NCI-H2227 treated with DMSO at 0.1 percent for 48 hours (cell line): Measurements from ENCODE around the gene LMCD1.

Experiments
- DNase-seq: peaks from one replicate; lab custom pipeline; 2025; lab: John Stamatoyannopoulos, UW

Gene LMCD1

DNA sequence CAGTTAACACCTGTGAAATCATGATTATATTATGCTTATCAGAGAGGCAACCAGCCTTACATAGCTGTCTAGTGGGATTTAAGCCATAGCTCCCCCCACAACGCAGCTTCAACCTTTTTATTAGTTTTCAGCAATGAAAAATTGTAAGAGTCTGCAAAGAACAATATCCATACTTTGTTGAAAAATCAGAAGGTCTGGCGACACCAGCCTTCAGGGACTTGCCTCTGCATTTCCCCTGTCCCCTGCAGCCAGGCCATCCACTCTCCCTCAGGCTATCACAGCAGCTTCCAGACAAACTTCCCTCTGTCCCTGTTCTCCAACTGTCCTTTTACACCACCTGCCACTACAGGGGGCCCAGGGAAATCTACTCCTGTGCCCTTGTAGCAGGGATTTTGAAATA is 83.0 kb downstream of the LMCD1 start:
- no peak for DNase-seq

DNA sequence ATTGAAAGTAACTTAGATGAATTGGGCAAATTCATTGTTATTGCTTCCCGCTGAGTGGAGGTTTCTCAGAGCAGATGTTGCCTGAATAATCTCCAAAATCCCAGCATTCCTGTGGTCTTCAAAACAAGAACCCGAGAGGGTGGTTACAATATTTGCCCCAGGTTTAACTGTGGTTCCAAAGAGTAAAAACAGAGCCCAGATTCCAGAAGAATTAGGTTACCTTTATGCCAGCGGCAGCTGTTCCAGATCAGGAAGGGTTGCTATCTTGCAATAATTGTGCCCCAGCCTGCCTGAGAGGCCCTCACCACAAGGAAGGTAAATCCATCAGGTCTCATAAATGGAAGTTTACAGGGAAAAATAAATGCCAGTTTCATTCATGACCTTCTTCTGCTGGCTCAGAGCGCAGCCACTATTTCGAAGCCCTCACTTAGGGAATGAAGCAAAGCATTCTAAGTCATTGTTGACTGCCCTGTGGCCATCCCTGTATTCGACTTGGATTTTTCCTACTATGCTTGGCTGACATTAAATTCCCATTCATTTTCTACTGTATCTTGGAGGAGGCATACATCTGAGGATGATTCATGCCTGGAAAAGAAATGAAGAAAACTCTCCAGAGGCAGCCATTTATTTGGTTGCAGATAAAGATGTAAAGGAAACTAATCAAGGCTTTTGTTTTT is 88.4 kb downstream of the LMCD1 start:
- no peak for DNase-seq

DNA sequence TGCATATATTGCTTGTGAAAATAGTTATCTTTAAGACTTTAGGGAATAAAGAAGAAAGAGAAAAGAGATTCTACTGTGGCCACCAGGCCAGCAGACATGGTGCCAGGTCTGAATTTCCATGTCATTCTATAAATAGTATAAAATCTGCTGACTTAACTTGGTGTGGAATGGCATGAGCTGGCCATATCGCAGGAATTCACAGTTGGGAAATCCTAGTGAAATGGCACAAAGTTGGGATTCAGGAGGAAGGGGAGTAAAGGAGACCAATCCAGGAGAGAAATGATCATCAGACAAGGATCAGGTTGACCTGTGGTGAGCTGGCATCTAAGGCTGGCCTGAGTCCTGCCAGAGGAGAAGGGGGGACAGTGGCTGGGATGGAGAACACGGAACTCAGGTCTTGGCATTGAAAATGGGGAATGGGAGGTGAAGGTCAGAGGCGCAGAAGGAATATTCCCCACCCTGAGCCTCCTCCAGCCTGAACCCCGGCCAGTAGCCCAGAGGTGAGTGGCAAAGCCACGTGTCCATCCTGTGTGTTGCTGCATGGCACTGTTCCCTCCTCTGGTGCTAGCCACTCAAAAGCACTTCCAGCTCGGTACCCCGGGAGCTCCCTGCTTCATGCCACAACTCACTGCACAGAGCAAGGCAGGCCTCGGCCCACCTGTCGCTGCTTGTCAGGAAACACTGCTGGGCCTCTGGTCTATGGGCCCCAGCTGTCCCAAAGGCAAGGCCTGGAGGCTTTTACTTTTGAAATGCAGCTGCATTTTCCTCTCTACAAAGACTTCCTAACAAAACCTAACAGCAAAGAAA is 91.6 kb downstream of the LMCD1 start:
- no peak for DNase-seq

DNA sequence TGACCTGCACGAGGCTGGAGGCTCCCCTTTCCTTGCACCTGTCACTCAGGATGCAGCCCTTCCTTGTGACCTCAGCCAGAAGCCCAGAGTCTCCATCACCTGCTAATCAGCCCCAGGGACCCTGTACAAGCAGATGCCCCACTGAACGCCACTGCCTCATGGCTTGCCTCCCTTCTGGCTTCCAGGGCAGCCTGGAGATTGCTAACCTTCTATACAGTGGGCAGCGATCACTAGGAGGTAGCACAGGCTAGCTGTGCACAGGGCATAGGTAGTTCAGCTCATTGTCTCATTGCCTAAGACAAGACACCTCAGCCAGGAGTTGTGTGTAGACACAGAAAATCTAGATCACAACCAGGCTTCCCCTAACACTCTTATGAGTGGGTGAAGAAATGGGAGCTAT is 93.6 kb downstream of the LMCD1 start:
- no peak for DNase-seq

DNA sequence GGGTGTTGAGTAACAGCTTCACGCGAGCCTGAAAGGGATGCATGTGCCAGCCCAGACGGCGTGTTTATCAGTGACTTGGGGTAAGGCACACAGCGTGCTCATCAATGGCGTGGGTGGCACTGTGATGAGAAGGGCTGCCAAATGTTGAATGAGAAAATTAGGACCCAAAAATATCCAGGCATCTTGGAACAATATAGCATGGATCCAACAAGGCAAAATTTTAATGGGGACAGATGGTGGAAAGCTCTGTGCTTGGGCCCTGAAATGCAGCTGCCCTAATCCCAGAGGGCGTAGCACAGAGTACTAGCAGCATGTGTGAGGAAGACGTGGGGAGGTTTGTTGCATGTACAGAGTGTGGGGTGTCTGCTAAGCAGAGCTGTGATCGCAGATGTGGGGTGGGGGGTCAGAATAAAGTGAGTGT is 94.1 kb downstream of the LMCD1 start:
- no peak for DNase-seq

DNA sequence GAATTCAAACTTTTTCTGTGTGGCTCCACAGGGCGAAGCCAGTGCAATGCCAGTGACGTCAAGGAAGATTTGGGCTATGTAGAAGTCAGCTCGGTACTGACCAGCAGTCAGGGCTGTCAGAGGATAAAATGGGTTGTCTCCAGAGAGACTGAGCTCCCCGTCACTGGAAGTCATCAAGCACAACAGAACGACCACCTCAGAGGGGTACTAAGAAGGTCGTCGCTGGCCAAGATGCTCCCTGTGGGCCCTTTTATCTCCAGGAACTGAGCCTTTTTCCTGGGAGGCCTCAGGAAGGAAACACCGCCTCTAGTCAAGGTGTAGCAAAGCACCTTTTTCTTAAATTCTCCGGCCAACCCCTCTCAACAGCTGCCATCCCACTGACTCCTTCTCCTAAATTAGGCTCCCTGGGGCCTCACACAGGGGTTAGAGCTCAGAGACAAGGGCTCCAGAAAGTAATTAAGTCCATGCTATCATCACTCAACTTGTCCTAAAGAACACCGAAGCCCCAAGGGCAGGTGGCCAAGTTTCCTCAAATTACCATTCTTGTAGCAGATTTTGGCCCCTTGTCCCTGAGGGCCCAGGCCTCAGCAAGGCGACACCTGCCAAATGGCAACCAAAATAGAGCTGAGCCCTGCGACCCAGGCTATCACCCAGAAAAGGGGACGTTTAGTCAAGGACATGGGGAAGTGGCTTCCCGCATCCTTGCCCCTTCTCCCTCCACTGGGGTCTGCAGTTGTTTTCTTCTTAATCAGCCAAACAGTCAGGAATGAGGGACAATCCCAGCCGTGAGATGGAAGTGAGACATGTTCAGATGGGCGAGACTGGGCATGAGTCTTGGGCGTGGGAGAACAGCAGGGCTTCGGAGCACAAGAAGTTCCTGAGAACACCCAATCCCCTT is 94.9 kb downstream of the LMCD1 start:
- DNase-seq, result no peak

DNA sequence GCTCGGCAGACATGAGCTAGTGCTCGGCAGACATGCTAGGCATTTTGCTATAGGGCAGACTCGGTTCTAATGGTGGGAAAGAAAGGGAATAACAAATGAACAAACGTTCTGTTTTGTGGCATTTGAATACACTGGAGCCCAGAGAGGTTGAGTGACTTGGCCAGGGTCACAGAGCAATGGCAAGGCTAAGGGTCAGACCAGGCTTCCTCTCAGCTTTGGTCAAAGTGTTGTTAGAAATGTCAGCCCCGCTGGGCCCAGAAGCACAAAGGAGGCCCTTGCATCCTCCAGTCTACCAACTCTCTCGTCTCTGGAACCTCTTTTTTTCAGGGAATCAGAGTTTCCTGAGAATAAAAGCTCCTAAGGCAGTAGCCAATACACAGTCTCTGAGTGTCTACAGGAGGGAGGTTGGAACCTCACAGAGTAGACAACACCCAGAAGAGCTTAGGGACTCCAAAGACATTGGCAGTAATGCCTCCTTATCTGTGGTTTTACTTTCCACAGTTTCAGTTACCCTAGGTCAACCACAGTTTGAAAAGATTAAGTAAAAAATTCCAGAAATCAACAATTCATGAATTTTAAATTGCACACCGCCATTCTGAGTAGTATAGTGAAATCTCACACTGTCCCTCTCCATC is 95.7 kb downstream of the LMCD1 start:
- DNase-seq, result no peak

DNA sequence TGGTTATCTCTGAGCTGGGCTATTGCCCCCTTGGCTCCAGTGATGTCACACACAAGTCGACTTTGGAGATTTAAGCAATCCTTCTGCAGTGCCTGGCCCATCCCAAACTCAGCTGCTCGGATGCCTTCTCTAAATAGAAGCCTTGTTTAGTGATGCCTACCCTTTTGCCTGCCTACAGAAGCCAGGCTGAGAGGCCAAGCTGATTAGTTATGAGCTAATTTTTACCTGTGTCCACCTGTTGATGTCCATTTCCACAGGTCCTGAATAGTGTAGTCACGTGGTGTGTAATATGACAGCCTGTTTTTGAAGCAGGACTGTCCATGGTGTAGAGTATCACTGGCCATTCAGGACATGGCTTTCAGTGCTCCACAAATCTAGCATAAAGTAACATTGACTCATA is 97.5 kb downstream of the LMCD1 start:
- no peak for DNase-seq

DNA sequence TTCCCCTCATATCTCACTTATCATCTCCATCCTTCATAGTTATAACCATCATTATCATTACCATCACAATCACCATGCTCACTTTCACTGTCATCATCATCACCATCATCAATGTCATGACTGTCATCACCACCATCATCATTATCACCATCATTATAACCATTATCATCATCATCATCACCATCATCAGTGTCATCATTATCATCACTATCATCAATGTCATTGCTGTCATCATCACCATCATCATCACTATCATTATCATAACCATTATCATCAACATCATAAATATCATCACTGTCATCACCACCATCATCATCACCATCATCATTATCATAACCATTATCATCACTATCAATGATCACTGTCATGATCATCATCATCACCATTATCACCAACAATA is 98.8 kb downstream of the LMCD1 start:
- DNase-seq, result no peak

DNA sequence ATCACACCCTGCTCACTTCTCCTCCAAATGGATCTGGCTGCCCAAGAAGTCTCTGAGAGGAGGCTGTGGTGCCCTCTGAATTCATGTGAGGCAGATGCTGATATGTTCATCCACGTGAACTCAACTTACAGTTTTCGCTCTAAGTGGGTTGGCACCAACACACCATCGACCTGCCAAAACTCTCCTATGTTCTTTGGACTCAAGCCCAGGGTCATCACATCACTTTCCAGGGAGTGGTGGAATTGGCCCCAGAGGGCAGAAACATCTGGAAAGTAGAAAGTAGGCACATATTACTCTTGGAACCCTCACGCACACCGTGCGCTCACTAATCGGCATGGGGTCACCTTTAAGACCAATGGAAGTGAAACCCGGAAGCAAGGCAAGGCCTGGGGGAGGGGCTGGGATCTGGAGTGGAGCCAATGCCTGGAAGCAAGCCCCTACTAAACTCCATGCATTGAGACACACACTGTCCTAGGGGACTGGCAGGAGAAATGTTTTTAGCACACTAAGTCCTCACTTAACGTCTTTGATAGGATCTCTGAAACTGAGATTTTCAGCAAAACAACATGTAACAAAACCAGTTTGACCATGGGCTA is 101.6 kb downstream of the LMCD1 start:
- DNase-seq, result no peak

DNA sequence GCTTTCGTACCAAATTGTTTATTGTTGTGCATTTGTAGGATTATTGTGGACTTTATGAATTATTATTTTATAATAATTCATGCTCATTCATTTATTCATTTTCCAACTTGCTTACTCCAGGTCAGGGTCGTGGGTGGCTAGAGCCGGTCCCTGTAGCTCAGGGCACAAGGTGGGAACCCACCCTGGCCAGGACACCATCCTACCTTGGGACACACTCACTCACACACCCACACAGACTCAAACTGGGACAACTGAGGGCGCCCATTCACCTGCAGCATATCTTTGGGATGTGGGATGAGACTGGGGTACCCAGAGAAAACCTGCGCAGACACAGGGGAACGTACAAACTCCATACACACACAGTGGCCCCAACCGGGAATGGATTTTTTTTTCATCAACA is 102.4 kb downstream of the LMCD1 start:
- DNase-seq, result no peak

DNA sequence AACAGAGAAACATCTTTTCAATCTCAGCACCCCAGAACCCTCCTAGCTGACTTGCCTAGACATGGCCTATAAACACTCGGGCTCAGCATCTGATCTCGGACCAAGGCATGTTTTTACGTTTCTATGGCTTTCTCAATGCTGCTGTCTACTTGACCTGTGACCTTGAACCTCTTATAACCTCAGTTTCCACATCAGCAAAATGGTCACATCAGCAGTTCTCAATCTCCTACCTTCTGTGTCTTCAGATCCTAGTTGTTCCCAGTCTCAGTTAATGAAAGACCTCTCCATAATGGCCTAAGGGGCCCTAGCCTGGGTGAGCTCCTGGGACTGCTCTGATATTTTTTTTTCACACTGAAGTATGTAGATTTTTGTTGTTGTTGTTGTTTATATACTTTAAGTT is 103.4 kb downstream of the LMCD1 start:
- no peak for DNase-seq

DNA sequence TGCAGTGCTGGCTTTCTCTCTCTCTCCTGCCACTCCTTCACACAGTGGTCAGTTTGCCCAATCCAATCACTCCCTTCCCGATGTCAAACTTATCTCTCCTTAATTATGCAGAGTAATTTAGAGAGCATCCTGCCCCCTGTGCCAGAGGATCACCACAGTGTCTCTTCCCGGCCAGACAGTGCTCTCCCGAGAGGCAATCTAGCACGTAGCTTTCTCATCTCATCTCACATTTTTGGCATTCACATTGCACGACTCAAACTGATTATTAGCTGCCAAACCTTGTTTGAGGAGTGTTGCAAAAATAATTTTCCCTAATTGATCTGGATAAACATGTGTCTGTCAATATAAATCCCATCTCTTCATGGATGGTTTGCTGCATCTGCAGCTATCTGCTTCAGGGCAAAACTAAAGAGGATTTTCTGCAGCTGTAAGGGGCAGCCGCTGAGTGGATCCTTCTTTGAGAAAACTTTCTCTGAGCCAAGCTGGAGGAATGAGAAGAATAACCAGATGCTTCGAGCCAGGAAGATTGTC is 105.1 kb downstream of the LMCD1 start:
- no peak for DNase-seq

DNA sequence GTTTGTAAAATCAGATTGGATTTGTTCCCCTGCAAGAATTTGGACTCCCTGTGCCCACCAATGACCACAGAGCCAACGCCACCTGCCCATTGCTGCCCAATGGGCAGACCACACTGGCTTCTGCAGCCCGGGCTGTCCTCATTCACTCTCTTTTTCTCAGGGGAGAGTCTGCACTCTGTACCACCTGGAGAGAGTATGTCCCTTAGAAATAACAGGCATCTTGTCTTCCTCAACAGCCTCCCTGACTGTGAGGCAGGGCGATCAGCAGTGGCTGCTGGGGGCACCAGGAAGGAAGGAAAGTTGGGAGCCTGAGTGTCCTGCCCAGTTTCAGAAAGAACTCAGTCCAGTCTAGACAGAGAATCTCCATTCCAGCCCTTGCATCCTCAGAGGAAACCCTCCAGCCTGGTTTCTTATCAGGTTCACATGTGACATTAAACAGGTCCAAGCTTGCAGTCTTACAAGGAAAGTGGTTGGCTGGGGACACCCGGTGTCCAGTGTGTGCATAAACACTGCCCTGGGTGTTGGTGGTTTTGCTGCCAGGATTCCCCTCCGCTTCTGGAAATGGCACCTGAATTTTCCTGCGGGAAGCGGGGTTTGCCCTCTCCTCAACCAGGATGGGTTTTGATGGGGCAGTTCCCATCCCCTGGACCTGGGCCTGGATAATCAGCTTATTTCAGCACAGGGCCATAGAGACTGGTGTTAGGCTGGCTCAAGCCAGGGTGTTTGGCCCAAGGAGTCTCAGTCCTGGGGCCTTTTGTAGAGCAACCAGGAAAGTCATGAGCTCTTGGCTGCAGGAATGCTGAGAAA is 105.8 kb downstream of the LMCD1 start:
- DNase-seq, result no peak

DNA sequence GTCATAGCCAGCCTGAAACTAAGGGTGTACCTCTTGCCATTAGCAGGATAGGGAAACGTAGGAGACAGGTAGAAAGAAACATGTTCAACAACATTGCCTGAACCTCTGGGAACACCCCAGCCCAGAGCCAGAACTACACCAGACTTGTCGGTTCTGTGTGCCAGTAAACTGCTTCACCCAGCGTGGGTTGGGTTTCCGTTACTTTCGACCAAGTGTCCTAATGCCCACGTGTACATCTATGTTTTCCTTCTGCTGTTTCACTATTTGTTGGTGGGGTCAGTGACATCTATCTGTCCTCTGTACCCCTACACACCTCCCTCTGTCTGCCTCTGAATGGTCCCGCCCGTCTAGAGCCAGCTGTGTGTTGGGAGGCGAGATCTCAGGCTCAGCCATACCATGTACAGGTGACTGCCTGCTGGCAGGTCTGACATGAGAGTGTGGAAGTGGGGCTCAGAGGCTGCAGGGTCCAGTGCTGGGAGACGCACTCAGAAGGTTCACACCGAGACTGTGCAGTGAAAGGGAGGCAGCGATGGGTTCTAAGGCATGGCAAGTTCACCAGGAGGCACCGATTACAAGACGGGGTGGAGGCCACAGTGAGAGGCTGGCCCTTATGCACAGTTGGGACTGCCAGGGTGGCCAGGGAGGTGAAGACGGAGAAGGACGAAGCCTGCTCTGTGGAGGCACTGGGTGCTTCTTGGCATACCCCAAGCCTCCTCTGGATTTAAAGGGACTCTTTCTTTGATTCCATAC is 106.6 kb downstream of the LMCD1 start:
- no peak for DNase-seq

DNA sequence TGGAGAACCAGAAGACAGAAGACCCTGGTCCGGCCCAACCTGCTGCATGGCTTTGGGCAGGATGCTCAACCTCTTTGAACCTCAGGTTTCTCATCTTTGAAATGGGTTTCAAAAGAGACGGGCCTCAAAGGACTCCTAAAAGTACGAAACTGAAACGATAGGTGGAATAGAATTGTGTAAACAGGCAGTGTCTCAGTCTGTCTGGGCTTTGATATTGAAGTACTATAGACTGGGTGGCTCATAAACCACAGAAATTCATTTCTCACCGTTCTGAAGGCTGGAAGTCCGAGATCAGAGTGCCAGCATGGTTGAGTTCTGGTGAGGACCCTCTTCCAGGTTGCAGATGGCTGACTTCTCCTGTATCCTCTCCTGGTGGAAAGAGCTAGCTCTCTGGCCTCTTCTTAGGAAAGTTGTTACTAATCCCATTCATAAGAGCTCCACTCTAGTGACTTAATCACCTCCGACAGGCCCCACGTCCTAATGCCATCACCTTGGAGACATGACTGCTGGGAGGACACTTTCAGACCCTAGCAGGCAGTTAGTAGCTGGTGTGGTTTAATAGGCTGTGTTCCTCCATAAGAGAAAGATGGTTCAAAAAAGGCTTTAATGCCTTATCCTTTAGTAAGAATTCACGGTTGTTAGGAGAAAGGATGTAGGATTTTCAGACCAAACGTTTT is 107.3 kb downstream of the LMCD1 start:
- DNase-seq, result no peak

DNA sequence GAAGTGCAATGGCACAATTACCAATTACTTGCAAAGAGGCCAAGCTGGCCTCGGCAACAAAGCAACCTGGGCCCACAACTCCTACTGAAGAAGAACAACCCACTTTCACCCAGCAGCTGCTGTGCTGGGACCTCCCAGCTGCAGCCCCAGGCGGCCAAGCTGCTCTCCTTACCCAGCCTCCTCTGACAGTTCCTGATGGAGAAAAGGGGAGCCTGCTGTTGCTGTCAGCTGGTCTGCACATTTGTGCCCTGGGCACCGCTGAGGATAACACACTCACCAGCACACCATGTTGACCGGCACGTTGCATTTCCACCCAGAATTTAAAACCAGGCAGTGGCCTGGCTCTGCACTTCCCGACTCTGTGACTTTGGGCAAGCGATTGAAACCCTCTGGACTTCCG is 109.3 kb downstream of the LMCD1 start:
- DNase-seq, result no peak

DNA sequence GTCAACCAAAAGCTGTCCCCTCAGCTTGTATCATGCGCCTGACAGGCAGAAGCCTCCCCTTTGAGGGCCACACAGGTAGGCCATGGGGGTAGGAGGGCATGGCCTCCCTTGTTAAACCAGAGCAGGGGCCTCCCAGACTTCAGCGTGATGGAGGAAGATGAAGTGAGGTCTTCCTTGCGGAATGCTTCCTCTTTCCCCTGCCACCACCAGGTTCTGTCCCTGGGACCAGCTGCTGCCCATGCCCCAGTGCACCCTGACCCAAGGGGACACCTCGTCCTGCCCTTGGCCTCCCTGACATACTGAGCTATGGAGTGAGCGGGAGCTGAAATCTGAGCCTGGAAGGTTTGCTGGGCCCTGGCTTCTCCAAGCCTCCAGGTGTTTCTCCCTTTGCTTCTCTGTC is 116.3 kb downstream of the LMCD1 start:
- no peak for DNase-seq

DNA sequence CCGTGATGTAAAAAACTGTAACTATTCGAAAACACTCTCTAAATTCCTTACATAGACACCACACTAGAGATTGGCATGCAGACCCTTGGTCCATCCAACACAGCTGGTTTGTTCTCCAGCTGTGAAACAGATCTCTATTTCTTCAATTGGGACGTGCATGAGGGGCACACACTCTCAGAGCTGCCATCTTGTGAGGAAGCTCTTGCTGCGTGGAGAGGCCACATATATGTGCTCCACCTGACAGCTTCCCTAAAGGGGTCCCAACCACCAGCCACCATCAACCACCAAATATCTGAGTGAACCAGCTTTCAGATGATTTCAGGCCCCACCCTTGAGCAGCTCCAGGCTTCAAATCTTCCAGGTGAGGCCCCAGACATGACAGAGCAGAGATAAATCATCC is 117.3 kb downstream of the LMCD1 start:
- DNase-seq, result no peak
